Activated effector memory CD4-positive, alpha-beta T cell treated with anti-CD3 and anti-CD28 coated beads, Interleukin-2, amount 50 U/mL, for 16 hours (primary cell): ENCODE measurements around the gene SMOC2.

Source experiments
- DNase-seq: peaks from one replicate; pipeline ENCODE4 v3.0.0-alpha.2; 2020

SMOC2 gene

DNA sequence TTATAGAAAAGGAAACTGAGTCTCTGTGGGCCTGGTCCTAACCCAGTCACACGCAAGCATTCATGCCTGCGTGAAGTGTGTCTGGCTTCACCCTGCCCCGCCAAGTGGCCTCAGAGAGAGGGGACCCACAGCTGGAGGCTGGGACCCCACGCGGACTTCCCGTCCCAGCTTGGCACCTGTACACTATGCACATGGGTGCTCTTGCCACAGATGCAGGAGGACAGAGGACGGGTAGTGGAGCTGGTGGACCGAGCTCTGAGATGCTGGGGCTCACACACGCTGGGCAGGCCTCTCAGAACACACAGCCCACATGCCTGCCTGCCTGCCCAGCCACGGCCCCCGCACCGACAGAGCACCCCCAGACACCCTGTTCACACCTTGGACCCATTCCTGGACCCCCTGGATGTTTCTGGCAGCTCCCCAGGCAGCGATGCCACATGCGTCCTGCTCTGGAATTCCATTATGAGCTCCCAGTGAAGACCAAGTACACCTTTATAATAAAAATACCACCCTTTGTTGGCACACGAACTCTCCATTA is 24.9 kb upstream of the SMOC2 start:
- no peak for DNase-seq

DNA sequence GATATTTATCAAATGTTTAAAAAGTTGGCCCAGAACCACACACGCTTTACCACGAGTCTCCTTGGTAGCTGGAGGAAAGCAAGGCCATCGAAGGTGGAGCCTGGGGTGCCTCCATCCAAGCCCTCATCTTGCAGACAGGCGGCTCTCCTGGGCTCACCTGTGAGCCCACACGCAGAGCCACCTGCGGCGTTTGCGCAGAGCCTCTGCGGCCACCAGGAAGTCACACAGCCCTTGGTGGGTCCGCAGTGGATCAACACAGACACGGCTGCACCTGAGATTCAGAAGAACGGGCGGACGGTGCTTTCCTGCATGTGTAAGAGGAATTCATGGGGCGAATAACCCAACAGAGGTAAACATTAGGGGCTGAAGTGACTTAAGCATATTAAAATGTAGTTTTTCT is 24.5 kb upstream of the SMOC2 start:
- no peak for DNase-seq

DNA sequence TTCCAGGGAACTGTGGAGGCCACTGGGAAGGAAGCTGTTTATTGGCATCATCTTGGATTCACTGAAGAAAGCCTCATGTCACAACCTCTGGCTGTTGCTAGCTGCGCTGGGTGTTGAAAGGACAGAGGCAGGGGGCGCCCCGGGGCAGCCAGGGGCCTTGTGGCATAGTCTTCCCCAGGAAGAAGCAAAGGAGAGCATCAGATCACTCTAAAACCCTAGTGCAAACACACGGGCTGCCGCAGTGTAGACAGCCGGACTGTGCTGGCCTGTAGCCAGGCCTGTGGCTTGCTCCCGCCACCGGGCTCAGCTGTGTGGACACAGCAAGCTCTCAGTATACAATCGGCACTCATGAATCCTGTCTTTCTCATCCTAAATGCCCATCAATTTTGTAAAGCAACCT is 23.8 kb upstream of the SMOC2 start:
- DNase-seq: no peak

DNA sequence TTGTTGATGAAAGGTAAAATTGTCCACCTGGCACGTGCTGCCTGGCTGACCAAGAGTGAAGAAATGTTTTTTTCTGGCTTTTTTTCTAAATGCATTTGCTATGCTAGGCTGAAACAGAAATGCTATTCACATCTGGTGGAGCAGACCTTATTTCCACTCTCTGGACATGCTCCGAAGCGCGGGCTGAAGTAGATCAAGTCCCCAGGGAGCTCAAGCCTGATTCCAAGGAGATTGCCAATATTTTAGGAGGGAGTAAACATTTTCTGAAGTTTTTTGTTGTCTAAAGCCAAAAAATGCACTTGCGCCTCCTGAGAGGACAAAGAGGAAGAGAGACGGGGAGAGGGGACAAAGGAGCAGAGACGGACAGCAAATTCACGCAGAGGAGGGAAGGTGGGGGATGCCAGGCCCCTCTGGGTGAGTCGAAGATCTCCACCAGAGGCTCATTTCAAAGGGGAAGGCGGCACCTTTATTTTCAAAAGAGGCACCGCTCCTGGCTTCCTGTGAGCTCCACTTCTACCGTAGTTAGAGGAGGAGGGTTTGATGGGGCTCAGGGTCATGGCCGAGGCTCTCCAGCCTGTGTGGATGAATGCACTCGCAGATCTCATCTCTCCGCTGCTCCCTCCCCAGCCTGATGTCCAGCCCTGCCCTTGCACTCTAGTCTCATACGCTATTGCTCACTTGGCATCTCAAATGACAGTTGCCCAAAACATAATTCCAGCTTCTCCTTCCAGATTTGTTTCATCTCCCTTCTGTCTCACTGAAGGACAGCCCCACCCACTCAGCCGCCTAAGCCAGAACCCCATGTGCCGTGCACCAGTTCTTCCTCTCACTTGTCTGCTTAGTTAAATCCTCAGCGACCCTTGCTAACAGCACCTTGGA is 23.1 kb upstream of the SMOC2 start:
- DNase-seq: no peak

DNA sequence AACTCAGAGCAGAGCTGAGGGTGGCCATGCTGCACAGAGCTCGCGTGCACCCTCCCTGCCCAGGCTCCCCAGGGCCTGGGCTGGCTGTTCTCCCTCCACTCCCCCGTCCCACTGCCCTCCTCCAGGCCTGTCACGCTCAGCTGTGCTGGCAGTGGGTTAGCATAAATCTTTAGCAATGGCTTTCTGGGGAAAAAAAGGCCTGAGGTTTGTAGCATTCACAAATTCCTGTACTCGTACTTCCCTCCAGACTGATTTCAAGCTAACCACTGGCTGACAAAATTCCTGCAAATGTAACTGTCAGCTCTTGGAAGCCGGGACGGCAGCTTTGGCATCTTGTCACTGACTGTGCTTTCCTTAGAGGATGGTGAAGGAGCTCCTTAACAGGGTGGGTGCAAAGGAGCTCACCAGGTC is 22.3 kb upstream of the SMOC2 start:
- DNase-seq: no peak

DNA sequence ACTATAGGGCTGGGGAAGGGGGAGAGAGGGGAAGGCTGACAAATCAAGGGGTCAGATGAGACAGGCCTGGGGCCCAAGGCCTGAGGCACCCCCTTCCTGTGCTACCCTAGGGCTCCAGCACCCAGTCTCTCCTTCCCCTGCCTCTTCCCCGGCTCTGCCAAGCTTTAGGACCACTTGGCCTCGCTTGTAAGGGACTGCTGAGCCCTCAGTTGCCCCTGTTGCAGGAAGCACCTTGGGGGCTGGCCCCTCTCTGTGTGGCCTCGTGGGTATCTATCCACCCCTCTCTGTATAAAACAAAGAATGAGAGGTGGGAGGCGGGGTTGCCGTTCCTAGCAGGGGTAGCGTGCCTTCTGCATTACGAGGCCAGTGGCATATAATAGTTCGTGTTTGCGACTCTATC is 21.4 kb upstream of the SMOC2 start:
- no peak for DNase-seq

DNA sequence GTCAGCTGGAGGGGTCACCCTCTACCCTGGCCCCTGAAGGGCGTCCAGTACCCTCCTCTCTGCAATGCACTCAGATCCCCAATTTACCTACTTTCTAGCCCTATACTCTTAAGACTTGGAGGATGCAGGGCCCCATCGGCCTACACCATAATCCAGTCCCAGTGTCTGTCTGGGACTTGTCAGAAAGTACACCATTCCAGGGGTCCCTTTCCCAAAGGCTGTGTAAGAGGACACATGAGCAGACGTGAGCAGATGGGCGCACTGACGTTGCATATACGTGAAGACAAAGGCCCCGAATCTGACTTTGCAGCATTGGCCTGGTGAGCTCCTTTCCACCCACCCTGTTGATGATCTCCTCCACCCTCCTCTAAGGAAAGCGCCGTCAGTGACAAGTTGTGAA is 20.9 kb upstream of the SMOC2 start:
- DNase-seq: no peak

DNA sequence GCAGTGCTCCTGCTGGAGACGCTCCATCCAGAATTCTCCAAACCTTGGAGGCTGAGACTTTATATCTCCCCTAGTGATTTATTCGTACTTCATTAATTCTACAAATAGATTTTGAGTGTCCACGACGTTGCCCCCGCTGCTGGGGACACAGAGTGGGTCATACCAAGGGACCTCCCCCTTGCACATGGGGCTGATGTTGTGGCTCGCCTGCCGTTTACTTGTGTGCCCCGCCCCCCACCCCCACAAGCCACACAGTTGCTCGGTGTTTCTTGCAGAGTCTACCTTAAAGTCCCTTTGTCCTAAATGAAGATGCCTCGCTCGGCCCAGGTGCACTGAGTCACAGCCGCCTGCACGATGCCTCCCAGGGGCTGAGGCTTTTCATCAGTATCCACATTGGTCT is 20.3 kb upstream of the SMOC2 start:
- DNase-seq: no peak

DNA sequence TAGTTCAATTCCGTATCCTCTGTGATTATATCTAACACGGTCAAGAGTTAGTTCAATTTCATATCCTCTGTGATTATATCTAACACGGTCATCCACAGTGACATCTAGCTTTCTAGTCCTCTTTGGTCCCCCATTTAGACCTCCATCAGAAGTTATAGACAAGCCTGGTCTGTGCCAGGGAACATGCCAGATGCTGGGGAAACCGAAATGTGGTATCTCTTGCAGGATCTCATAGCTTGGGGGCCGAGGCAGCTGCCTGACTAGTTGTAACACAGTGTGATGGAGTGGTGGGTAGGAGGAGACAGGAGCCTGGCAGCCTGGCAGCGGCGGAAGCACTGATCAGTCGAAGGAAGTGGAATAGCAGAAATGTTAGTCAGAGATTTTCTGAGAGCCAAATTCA is 13.8 kb upstream of the SMOC2 start:
- no peak for DNase-seq

DNA sequence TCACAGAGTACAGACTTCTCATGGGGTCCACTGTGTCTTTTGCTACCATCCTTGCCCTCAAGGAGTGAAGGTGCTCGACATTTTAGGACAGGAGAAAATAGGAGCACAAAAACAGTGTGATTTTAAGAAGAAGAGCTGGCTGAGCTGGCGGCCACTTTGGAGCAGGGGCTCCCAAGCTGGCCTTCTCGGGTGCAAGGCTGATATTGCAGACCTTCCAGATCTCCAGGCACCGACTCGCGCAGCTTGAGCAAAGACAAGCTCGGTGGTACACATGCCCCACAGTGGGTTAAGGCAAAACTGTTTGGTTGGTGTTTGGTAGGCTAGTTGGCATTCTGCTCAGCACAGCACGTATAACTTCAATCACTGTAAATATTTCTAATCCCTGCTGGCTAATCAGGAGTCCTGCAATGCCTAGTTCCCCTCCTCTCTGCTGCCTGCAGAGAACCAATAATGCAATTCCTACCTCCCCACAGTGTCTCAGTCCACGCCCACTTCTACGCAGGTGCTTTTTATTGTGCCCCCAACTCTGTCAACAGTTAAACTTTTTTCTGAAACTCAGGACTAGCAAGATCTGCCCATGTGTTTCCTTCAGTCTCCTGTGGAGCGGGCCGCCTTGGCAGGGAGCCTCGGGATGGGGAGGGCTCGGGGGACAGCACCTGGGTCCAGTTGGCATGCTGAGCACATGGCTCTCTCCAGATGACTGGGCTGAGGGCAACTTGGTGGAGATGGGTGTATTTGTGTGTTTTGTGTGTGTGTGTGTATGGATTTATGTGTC is 12.7 kb upstream of the SMOC2 start:
- DNase-seq: no peak

DNA sequence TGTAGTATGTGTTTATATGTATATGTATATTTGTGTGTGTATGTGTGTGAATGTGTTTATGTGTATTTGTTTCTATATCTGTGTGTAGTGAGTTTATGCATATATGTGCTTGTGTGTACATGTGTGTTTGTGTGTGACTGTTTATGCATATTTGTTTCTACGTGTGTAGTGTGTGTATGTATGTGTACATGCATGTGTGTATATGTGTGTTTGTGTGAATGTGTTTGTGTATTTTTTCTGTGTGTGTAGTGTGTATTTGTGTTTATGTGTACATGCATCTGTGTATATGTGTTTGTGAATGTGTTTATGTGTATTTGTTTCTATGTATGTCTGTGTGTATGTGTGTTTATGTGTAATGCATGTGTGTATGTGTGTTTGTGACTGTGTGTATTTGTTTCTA is 12.1 kb upstream of the SMOC2 start:
- DNase-seq: no peak

DNA sequence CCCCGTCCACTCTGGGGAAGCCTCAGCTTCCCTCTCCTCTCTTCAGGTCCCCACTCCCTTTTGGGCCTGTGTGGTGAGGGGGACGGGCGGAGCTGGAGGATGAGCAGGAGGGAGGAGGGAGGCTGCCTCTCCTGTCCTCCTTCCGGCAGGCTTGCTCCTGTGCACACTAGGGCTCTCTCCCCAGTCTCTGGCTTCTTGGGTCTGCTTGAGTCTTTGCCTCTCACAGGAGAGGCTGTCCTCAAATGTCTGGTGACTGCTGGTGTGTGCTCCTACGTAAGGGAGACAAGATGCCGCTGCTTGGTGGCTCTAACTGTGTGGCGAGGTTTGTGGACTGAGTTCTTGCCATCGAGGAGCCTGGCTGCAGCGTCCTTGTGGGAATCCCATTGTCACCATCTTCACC is 8.8 kb upstream of the SMOC2 start:
- no peak for DNase-seq

DNA sequence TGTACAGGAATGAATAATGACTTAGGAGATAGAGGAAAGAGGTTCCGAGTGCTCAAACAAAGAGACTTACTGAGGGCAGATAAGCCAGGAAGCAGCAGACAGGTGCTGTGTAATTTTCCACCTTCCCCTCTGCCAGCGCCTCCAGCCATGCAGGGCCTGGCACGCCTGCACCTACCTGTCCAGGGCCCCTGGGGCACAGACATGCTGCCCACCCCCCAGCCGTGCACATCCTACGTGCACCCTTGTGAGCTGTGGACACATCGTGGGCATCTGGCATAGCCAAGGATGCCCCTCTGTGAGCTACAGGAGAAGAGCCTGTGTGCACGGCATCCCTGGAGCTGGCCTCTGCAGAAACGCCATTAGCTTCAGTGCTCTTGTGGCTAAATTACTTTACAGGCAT is 7.1 kb upstream of the SMOC2 start:
- DNase-seq: no peak

DNA sequence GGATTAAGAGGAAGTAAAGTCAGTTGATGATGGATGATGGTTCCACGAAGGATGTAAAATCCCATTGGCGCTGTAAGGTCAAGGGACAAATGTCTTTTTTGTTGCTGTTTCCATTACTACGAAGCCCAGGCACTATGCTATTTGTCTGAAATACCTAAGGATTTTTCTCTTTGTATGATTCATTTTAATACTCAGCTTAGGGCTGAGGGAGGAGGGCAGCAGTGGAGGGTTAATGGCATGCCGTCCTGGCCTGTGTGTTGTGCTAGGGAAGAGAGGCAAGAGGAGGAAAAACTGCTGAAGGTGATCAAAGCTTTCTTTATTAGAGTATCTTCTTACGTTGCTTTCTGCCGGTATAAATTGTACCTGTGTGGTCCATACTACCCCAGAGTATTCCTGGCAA is 6.5 kb upstream of the SMOC2 start:
- no peak for DNase-seq

DNA sequence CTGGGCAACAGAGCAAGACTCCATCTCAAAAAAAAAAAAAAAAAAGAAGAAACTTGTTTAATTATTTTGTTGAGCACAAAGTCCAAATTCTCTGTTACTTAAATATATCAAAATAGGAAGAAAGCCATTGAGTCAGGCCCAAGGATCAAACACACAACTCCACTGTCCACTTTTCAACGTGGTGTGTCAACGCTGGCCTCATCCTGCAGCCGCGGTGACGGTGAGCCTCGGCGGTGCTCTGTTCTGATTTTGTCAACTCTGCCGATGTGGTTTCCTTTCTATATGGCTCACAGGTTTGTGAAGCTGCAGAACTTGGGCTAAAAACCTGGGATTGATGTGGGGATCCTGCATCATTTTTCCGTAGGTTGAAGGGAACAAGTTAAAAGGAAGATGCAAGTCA is 3.2 kb upstream of the SMOC2 start:
- DNase-seq: no peak

DNA sequence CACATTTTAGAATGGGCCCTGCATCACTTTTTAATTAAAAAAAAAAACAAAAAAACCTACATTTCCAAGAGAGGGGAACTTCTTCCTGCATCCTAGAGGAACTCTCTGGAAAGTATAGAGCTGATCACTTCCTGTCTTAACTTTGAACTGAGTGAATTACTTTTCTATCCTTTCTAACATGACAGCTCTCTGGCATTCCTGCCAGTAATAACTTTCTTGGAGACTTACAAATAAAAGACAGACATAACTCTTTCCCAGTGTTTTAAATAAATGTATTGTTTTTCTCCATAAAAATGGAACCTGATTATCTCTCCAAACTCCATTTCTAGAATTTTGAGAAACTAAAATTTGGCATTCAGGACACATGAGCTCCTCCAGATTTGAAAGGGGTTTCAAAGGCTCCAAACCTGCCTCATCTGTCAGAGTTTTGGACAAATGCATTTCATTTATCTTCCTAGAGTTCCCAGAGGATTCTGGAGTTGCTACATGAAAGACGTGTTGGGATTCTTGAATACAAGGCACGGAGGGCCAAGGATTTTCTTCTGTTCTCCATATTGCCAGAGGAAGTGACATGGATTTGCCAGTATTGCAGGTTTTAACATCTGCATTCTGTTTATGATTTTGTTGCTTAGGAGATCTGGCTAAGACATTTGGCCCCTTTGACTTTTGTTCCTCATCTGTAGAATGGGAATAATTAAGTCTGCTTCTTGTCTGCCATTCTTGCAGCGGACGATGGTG is 2.0 kb upstream of the SMOC2 start:
- no peak for DNase-seq

DNA sequence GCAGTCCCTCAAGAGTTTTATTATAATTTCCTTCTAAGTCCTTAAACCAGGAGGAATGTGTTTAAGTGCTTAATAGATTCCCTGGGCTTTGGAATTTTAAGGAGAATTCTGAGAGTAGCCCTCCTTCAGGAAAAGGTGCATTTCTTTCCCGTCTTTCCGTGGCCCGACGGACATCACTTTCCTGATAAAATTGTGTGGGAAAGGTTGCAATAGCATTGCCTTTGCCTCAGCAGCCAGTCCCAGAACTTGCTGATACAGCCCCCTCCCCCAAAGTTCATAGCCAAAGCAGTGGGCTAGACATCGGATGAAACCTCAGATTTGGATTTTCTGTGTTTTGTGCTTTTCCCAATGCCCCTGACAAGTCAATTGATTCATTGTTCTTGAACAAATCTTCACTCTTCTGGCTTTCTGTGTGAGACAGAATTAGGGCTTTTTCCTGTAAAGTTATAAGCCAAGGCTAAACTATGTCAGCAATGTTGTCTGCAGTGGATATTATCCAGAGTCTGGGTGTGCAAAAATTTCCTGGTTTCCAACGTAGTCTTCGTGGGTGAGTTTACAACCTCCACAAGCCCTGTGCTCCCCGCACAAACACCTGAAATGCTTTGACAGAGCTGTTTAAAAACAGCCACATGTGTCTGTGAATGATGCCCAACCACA is 1.1 kb upstream of the SMOC2 start:
- DNase-seq: no peak

DNA sequence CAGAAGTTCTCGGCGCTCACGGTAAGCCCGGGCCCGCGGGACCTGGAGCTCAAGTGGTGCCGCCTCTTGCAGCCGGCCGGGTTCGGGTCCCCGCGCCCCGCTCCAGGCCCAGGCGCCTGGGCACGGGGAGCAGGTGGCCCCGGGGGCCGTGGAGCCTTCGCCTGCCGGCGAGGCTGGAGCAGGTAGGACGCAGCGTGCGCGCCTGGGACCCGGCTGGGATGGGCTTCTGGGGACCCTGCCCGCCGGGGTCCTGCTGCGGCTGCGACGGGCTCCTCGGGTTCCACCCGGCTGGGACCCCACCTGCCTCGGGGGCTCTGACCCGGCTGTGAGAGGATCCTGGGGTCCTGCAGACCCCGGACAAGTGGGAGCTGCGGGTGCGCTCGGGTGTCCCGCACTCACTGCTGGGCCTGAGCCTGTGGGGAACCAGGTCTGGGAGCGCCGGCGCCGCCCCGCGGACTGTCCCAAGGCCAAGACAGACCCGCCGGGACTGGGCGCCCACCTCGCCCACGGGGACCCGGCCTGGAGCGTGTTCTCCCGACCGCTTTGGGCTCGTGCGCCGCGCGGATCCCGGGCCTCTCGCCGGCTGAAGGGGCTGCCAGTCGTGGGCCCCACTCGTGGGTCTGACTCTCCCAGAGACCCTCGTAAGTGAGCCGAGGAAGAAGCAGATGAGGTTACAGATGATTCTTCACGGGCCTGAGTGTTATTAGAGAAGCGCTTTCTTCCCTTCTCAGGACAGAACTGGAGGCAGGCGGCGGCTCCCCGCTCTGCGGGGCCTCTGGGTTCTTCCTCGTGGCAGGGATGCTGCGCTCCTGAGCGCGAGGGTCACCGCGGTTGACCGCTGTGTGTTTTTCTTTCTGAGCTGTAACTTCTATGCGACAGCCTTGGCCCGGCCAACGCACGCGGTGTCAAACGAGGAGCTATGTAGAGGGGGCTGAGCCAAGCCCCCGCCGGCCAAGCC is 729 bp downstream of the SMOC2 start:
- DNase-seq: no peak

DNA sequence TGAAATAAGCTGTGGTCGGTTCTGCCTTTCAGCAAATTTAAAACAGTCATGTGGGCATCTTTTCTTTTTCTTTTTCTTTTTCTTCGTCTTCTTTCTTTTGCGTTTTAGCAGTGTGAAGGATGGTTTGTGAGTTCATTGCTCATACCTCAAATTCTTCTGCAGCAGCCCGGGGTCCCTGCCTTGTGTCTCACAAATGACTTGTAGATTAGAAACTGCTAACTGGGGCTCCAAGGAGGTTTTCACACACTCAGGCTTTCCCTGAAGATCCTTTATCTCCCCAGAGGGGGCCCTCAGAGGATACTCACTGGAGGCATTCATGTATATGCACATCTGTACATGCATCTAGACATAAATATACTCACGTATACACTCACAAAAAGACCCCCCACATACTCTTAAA is 1.7 kb downstream of the SMOC2 start:
- no peak for DNase-seq

DNA sequence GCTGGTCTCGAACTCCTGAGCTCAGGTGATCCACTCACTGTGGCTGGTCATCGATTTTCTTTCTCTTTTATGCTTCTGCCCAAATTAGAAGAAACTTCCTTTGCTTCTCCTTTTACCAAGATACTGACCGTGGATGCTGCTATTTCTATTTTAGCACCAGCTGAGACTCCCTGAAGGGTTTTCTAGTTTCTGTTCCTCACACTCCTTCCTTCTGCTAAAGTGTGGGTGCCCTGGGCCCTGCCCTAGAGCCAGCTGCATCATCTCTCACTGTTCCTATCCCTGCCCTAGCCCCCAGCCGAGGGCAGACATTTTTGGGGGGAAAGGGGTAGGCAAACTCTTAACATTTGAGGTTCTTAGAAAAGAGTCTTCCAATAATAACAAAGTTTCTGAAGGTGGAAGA is 6.3 kb downstream of the SMOC2 start:
- DNase-seq: no peak

DNA sequence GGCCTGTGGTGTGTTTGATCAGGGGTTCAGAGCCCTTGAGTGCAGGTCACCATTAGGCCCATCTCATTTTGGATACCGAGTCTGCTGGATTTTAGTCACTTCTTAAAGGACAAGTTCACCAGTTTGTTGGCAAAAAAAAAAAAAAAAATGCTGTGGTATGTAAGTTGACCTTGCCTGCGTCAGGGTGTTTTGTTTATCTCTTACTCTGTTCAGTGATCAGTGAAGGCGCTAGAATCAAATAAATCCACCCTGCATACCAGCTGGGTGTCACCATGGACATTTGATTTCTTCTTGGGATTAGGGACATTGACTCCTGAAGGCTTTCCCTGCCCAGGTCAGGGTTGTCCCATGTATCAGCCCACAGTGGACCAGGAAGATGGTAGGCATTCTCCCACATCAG is 6.7 kb downstream of the SMOC2 start:
- no peak for DNase-seq
